22Rv1 (cell line): ENCODE results near the gene SLC9B2.

Experiments
- ZFX ChIP-seq: fragments of 450-650 bp; IDR thresholded peaks from 2 replicates; pipeline ENCODE4 v1.6.1; 2017; ENCODE audit warnings: antibody characterized with exemption, borderline replicate concordance
- TF ChIP-seq, protein P1 (sequence below): fragments of 450-650 bp; IDR thresholded peaks from 2 replicates; pipeline ENCODE4 v1.5.1; 2017; ENCODE audit warnings: mild to moderate bottlenecking

DNA sequence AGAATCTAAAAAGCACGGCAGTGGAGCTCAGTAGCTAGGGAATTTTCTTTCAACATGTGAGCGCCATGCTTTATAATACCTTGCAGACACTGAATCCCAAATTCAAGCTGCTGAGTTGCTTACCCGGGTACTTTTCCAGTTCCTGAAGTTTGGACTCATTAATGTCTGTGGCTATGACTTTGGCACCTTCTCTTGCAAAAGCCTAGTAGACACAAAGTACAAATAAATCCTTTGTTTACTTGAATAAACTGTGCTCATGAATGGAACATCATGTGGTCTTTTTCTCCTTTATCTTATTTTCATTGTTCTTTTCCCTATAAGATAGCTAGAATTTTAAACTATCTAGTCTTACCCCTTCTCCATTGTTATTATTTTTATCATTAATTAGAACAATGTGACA, 18.5 kb upstream of the SLC9B2 start:
- TF ChIP-seq, protein P1, sequence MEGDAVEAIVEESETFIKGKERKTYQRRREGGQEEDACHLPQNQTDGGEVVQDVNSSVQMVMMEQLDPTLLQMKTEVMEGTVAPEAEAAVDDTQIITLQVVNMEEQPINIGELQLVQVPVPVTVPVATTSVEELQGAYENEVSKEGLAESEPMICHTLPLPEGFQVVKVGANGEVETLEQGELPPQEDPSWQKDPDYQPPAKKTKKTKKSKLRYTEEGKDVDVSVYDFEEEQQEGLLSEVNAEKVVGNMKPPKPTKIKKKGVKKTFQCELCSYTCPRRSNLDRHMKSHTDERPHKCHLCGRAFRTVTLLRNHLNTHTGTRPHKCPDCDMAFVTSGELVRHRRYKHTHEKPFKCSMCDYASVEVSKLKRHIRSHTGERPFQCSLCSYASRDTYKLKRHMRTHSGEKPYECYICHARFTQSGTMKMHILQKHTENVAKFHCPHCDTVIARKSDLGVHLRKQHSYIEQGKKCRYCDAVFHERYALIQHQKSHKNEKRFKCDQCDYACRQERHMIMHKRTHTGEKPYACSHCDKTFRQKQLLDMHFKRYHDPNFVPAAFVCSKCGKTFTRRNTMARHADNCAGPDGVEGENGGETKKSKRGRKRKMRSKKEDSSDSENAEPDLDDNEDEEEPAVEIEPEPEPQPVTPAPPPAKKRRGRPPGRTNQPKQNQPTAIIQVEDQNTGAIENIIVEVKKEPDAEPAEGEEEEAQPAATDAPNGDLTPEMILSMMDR: no peak
- TF ChIP-seq ZFX: no peak
